BLaER1 treated with 17β-estradiol and CSF1 and Interleukin-3, amounts not matched to agents 10 nM and 100 nM (cell line): Measurements from ENCODE around the gene DGKE.

Experiments
- H3K27ac ChIP-seq, 11 experiments: shearing (Covaris generic); formaldehyde crosslinking; 2 replicates each; pipeline ENCODE4 v1.8.1; 2022
- H3K27me3 ChIP-seq, 11 experiments: shearing (Covaris generic); formaldehyde crosslinking; 2 replicates each; pipeline ENCODE4 v1.8.1; 2022
- H3K36me3 ChIP-seq, 11 experiments: shearing (Covaris generic); formaldehyde crosslinking; 2 replicates each; pipeline ENCODE4 v1.8.1; 2022
- H3K4me1 ChIP-seq, 10 experiments: shearing (Covaris generic); formaldehyde crosslinking; 2 replicates each; pipeline ENCODE4 v1.8.1; 2022
- H3K4me2 ChIP-seq, 11 experiments: shearing (Covaris generic); formaldehyde crosslinking; 2 replicates each; pipeline ENCODE4 v1.8.1; 2022
- H3K4me3 ChIP-seq, 10 experiments: shearing (Covaris generic); formaldehyde crosslinking; 2 replicates each; pipeline ENCODE4 v1.8.1; 2022
- H3K9ac ChIP-seq, 11 experiments: shearing (Covaris generic); formaldehyde crosslinking; 2 replicates each; pipeline ENCODE4 v1.8.1; 2022
- H3K9me3 ChIP-seq, 11 experiments: shearing (Covaris generic); formaldehyde crosslinking; replicated peaks in 1 of 11; 2 replicates each; pipeline ENCODE4 v1.8.1; 2022
- H4K20me1 ChIP-seq, 11 experiments: shearing (Covaris generic); formaldehyde crosslinking; 2 replicates each; pipeline ENCODE4 v1.8.1; 2022
- Cebpa-rat ChIP-seq, 11 experiments: shearing (Covaris generic); IDR thresholded peaks; 2 replicates each; pipeline ENCODE4 v1.8.1; 2022

Gene DGKE

DNA sequence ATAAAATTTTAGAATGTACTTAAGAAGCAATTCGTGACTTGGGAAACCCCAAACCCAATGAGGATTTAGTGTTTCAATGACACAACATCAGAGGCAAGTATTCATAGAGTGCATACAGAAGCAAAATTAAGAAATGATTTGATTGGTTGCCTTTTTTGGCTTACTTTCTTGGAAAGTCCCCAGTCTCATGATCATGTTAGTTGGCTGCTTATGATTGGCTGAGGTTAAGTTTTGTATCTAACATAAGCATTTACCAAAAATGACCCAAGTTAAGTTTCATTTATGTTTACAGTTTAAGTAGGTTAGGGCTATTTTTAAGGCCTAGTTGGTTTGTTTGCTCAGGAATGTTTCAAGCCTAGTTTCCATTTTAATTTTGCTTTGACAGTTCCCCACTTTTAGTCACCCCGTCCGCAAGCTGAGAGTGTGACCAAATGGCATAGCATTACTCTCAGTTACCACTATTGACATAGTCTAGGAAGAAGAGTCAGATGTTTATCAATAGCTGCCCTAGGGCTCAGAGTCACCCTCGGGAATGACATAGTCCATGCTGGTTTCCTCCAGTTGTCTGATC is 36.2 kb downstream of the DGKE start:
- Histone ChIP-seq H4K20me1 (no peaks in the 10 kb centered on the region), H3K36me3 (peaks cover 6 to 49% (median 37%) of the 10 kb centered on the region in 11 experiments; a peak in 21 of 22 replicates), H3K9me3 (no peaks in the 10 kb centered on the region), H3K9ac (no peak overlapping the region), H3K4me3 (no peak overlapping the region), H3K4me2 (no peak overlapping the region), H3K27me3 (no peaks in the 10 kb centered on the region), H3K4me1 (no peaks in the 10 kb centered on the region), H3K27ac (no peak overlapping the region)
- TF ChIP-seq Cebpa-rat (IDR thresholded peaks at IDR 0.05) = no peak

DNA sequence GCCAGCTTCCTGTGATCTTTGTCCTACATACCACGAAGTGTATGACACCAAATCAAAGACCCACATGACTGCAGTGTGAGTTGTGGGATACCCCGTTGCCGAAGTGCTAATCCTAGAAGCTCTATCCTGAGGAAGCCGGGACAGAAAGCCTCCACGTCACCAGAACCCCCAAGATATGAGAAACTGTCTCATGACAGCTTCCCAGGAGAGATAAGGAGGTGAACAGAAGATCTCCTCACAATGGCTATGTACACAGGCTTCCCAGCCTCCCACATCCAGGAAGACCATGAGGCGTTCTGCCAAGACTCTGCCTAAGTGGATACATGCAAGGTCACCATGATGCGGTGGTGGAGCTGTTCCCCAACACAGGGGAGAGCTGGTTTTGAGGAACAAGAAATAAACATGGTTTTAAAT is 42.8 kb downstream of the DGKE start:
- TF ChIP-seq Cebpa-rat (IDR thresholded peaks at IDR 0.05) = no peak
- Histone ChIP-seq H3K27ac (no peak overlapping the region), H3K9ac (no peak overlapping the region)

DNA sequence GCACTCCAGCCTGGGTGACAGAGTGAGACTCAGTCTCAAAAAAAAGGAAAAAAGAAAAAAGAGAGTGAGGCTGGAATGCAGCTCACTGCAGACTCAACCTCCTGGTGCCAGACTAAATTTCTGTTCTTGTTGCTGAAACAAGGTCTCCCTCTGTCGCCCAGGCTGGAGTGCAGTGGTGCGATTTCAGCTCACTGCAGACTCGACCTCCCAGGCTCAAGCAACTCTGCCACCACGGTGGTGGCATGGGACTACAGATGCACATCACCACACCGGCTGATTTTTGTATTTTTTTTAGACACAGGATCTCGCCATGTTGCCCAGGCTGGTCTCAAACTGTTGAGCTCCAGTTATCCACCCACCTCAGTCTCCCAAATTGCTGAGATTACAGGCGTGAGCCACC is 45.3 kb downstream of the DGKE start:
- Histone ChIP-seq H3K4me1 (peaks cover 10 to 42% (median 16%) of the 10 kb centered on the region in 10 experiments), H4K20me1 (no peaks in the 10 kb centered on the region; a peak in 1 of 22 replicates)

More for the DNA sequence above, 42.8 kb downstream of the DGKE start:
- Histone ChIP-seq H3K4me3 (no peak overlapping the region), H4K20me1 (no peaks in the 10 kb centered on the region), H3K4me1 (peaks cover 10 to 40% (median 16%) of the 10 kb centered on the region in 10 experiments), H3K27me3 (no peaks in the 10 kb centered on the region), H3K4me2 (peak overlapping the region in 2 of 11 experiments; percentile 1 to 26; a peak in 1 of 22 replicates), H3K9me3 (peaks cover 0 to 9% (median 0%) of the 10 kb centered on the region in 11 experiments; a peak in 1 of 22 replicates), H3K36me3 (peaks cover 0 to 4% (median 0%) of the 10 kb centered on the region in 11 experiments; a peak in 1 of 22 replicates)

DNA sequence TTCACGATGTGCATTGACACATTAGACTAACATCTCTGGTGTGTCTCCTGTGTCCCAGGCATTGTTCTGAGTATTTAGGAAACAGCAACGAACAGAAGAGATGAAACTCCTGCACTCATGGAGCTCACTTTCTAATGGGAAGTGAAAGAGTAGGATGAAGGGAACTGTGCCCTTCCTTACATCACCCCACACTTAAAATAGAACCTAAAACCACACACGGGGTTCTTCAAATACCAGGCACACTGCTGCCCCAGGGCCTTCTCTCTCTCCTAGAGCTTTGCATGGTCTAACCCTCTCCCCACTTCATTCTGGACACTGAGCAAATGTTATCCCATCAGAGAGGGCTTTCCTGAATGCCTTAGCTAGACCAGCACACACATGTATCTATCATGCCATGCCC is 46.2 kb downstream of the DGKE start:
- Histone ChIP-seq H3K9me3 (peaks cover 0 to 9% (median 0%) of the 10 kb centered on the region in 11 experiments; a peak in 1 of 22 replicates), H3K4me3 (no peak overlapping the region), H3K27me3 (no peaks in the 10 kb centered on the region), H3K4me2 (peak overlapping the region; percentile 31 to 86 (median 53)), H3K4me1 (peaks cover 10 to 48% (median 16%) of the 10 kb centered on the region in 10 experiments), H3K9ac (peak overlapping the region in 3 of 11 experiments; percentile 33 to 48 (median 38); a peak in 7 of 22 replicates), H3K27ac (peak overlapping the region in 9 of 11 experiments; percentile 15 to 75 (median 38); a peak in 13 of 22 replicates), H4K20me1 (no peaks in the 10 kb centered on the region; a peak in 1 of 22 replicates), H3K36me3 (peaks cover 0 to 15% (median 0%) of the 10 kb centered on the region in 11 experiments; a peak in 4 of 22 replicates)
- TF ChIP-seq Cebpa-rat (IDR thresholded peaks at IDR 0.05) = no peak

More for the DNA sequence above, 45.3 kb downstream of the DGKE start:
- H3K9ac ChIP-seq = no peak overlapping the region
- H3K4me3 ChIP-seq = no peak overlapping the region
- peaks cover 0 to 11% (median 0%) of the 10 kb centered on the region in 11 experiments; a peak in 3 of 22 replicates for H3K36me3 ChIP-seq
- H3K27me3 ChIP-seq = no peaks in the 10 kb centered on the region
- peak overlapping the region in 7 of 11 experiments; percentile 48 to 86 (median 71); a peak in 11 of 22 replicates for H3K4me2 ChIP-seq
- peaks cover 0 to 9% (median 0%) of the 10 kb centered on the region in 11 experiments; a peak in 1 of 22 replicates for H3K9me3 ChIP-seq
- TF ChIP-seq Cebpa-rat (IDR thresholded peaks at IDR 0.05) = no peak
- H3K27ac ChIP-seq = peak overlapping the region in 4 of 11 experiments; percentile 33 to 75 (median 63); a peak in 8 of 22 replicates

DNA sequence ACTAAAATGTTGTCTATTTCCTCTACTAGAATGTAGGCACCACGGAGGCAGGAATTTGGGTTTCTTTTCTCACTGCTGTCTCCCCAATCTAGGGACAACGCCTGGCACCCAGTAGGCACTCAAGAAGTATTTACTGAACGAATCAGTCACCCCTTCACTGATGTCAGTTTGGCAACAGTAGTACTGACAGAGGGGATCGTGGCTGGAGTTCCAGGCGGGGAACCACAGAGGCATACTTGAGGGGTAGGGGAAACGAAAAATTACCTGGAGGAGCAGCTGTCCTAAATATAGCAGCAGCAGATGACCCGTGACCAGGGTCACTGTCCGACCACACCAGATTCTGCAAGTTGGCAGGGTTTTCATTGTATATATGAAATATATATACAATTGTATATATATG is 46.6 kb downstream of the DGKE start:
- Histone ChIP-seq H3K4me2 (peak overlapping the region; percentile 31 to 86 (median 53)), H3K27ac (peak overlapping the region in 8 of 11 experiments; percentile 15 to 75 (median 41); a peak in 12 of 22 replicates)

DNA sequence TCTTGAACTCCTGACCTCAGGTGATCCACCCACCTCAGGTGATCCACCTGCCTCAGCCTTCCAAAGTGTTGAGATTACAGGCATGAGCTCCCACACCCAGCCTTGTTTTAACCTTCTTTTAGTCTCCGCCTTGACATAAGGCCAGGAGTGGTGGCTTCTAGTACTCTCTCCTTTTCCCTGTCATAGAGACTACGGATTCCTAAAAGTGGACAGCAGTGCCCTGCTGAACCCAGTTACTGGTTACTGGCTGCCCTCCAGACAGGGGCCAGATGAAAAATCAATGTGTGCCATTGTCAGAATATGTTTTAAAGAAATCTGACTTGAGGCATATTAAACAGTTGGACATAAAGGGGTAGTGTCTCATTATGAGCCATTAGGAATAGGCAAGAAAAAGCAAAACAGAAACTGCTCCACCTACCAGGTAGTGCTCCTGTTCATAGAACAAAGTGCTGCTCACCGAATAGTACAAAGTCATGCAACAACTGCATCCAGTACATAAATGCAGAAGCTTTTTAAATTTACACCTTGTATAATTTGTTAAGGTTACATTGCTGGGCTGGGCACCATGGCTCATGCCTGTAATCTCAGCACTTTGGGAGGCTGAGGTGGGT is 47.8 kb downstream of the DGKE start:
- Histone ChIP-seq H3K9me3 (peaks cover 0 to 9% (median 0%) of the 10 kb centered on the region in 11 experiments; a peak in 1 of 22 replicates), H4K20me1 (peaks cover 0 to 4% (median 0%) of the 10 kb centered on the region in 11 experiments; a peak in 2 of 22 replicates), H3K4me3 (no peak overlapping the region), H3K9ac (no peak overlapping the region), H3K4me2 (peak overlapping the region in 1 of 11 experiments; percentile 29; a peak in 1 of 22 replicates), H3K36me3 (peaks cover 6 to 26% (median 15%) of the 10 kb centered on the region in 11 experiments; a peak in 21 of 22 replicates), H3K27me3 (no peaks in the 10 kb centered on the region), H3K27ac (no peak overlapping the region), H3K4me1 (peaks cover 10 to 64% (median 16%) of the 10 kb centered on the region in 10 experiments)
- TF ChIP-seq Cebpa-rat (IDR thresholded peaks at IDR 0.05) = no peak

More for the DNA sequence above, 46.6 kb downstream of the DGKE start:
- Histone ChIP-seq H3K9me3 (peaks cover 0 to 9% (median 0%) of the 10 kb centered on the region in 11 experiments; a peak in 1 of 22 replicates), H3K4me3 (no peak overlapping the region), H3K27me3 (no peaks in the 10 kb centered on the region), H3K4me1 (peaks cover 10 to 52% (median 16%) of the 10 kb centered on the region in 10 experiments), H3K36me3 (peaks cover 0 to 15% (median 3%) of the 10 kb centered on the region in 11 experiments; a peak in 5 of 22 replicates), H4K20me1 (peaks cover 0 to 4% (median 0%) of the 10 kb centered on the region in 11 experiments; a peak in 1 of 22 replicates), H3K9ac (peak overlapping the region in 3 of 11 experiments; percentile 33 to 48 (median 38); a peak in 7 of 22 replicates)
- no peak for TF ChIP-seq Cebpa-rat (IDR thresholded peaks at IDR 0.05)

DNA sequence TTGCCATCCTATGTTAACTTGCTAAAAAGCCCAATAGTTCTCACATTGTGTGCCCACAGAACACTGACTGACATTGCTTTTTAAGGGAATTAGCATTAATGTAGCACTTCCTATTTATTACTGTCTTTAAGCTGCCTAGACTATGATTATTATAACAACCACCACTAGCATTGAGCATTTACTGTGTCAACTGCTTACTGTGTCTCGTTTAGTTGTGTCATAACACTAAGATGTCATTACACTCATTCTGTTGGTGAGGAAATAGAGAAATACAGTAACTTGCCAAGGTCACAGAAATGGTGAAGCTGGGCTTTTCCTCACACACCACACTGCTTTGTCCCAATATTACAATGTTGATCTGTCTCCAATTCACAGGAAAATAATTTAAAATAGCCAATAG is 49.7 kb downstream of the DGKE start:
- H3K36me3 ChIP-seq = peaks cover 24 to 45% (median 34%) of the 10 kb centered on the region in 11 experiments
- H3K27me3 ChIP-seq = no peaks in the 10 kb centered on the region
- H3K9me3 ChIP-seq = peaks cover 12 to 17% (median 14%) of the 10 kb centered on the region in 11 experiments
- H3K27ac ChIP-seq = no peak overlapping the region
- H3K4me2 ChIP-seq = no peak overlapping the region
- no peak for TF ChIP-seq Cebpa-rat (IDR thresholded peaks at IDR 0.05)
- peaks cover 10 to 57% (median 16%) of the 10 kb centered on the region in 10 experiments for H3K4me1 ChIP-seq
- no peak overlapping the region for H3K9ac ChIP-seq
- no peak overlapping the region for H3K4me3 ChIP-seq
- peaks cover 0 to 4% (median 0%) of the 10 kb centered on the region in 11 experiments; a peak in 2 of 22 replicates for H4K20me1 ChIP-seq

DNA sequence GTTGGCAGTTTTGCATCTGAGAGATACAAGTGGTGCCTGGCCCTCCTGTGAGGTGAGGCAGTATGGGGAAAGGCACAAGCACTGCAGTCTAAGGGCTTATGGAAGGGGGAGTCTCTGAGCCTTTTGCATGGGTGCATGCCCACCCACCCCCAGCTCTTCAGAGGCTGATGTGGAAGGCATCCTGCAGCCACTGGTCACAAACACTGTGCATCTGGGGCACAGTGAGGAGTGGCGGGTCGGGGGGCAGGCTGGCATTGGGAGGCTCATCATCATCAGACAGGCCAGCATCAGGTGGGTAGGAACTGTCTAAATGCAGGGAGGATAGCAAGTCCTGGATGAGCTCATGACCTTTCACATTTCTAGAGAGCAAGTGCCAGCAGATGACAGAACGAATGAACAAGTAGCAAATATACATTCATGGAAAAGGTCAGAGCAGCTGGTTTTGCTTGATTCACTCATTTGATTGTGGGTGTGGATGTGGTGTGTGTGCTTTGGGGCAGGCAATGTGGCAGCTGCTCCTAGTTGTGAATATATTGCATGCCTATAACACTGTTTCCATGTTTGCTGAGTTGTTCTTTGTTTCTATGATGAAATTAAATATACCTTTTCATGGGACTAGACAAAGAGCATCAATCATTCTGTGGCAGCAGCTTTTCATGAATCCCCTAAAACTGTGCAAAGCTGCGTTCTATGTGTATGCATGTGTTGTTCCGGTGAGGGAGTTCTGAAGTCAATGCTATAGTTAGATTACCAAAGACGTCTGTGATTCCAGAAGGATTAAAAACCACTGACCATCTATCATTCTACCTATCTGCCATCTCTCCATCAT is 50.7 kb downstream of the DGKE start:
- Histone ChIP-seq H3K36me3 (peaks cover 35 to 55% (median 44%) of the 10 kb centered on the region in 11 experiments), H3K27me3 (no peaks in the 10 kb centered on the region), H4K20me1 (peaks cover 0 to 4% (median 0%) of the 10 kb centered on the region in 11 experiments; a peak in 2 of 22 replicates), H3K4me3 (no peak overlapping the region), H3K9me3 (peaks cover 23 to 28% (median 25%) of the 10 kb centered on the region in 11 experiments), H3K9ac (no peak overlapping the region), H3K4me1 (peaks cover 10 to 52% (median 11%) of the 10 kb centered on the region in 10 experiments), H3K4me2 (0 out of 22 replicates have a peak overlapping the region, but pooled peaks of 1 of the 11 experiments have one; percentile 12), H3K27ac (no peak overlapping the region)
- no peak for TF ChIP-seq Cebpa-rat (IDR thresholded peaks at IDR 0.05)
